IMR-90 (cell line): ENCODE measurements around the gene SRD5A1. TPM values are rescaled to one million over a fixed set of nuclear protein-coding genes. Genes with fewer than 3 reads are reported as not detected.

Experiments used
- ATAC-seq: fragments of 200-7000 bp; cut with Tn5 transposase; 2 replicates; pipeline ENCODE4 v1.9.1; 2020; ENCODE audit warnings: low read depth, mild to moderate bottlenecking, moderate library complexity
- BruUV-seq: library from RNA; stranded (reverse); fragments of 400-500 nt; replicated peaks from 2 replicates; lab custom pipeline; 2021; lab: Mats Ljungman, UMichigan
- CTCF ChIA-PET: fragments of 300-600 bp; formaldehyde crosslinking; extraction: SDS; loops from one replicate; lab custom pipeline; 2021; ENCODE audit warnings: antibody characterized with exemption; lab: Yijun Ruan, JAX
- POLR2A ChIA-PET: fragments of 300-600 bp; sonication (Branson Sonifier 250); formaldehyde crosslinking; loops from one replicate; lab custom pipeline; 2022; ENCODE audit warnings: antibody characterized with exemption; ENCODE audit not compliant: unreplicated experiment; lab: Charles Lee
- DNase-seq: peaks from one replicate; pipeline ENCODE4 v3.0.0; 2013
- H2AFZ ChIP-seq: replicated peaks from 2 replicates; pipeline ENCODE3; 2013; ENCODE audit warnings: low read length, mild to moderate bottlenecking; ENCODE audit not compliant: poor library complexity
- H2AK5ac ChIP-seq: 2 replicates; pipeline ENCODE4 v1.6.1; 2013; ENCODE audit warnings: low read depth, low read length, inconsistent platforms
- H2AK9ac ChIP-seq: replicated peaks from 2 replicates; pipeline ENCODE3; 2013; ENCODE audit warnings: mild to moderate bottlenecking, low read depth, low read length, moderate library complexity; ENCODE audit not compliant: poor library complexity
- H2BK120ac ChIP-seq: 2 replicates; pipeline ENCODE4 v1.6.1; 2013; ENCODE audit warnings: low read depth, low read length, inconsistent platforms
- H2BK15ac ChIP-seq: 3 replicates; pipeline ENCODE4 v1.6.1; 2013; ENCODE audit warnings: low read depth, low read length, inconsistent platforms
- H2BK20ac ChIP-seq: 2 replicates; pipeline ENCODE4 v1.6.1; 2013; ENCODE audit warnings: low read depth, mild to moderate bottlenecking, inconsistent platforms, low read length, moderate library complexity
- H2BK5ac ChIP-seq: 2 replicates; pipeline ENCODE4 v1.6.1; 2013; ENCODE audit warnings: mild to moderate bottlenecking, low read depth, low read length, inconsistent platforms; ENCODE audit not compliant: poor library complexity, severe bottlenecking
- H3K14ac ChIP-seq: replicated peaks from 2 replicates; pipeline ENCODE4 v1.6.1; 2013; ENCODE audit warnings: low read depth, low read length, inconsistent platforms
- H3K18ac ChIP-seq: 2 replicates; pipeline ENCODE4 v1.6.1; 2013; ENCODE audit warnings: low read depth, low read length, control low read depth
- H3K23ac ChIP-seq: 2 replicates; pipeline ENCODE4 v1.6.1; 2013; ENCODE audit warnings: low read depth, low read length, inconsistent platforms
- H3K27ac ChIP-seq: 2 replicates; pipeline ENCODE4 v1.5.1; 2013; ENCODE audit warnings: mild to moderate bottlenecking, control low read depth, low read length; ENCODE audit not compliant: insufficient read depth
- H3K27me3 ChIP-seq: 2 replicates; pipeline ENCODE4 v1.6.1; 2013; ENCODE audit warnings: low read length; ENCODE audit not compliant: control insufficient read depth, insufficient read depth
- H3K36me3 ChIP-seq: 2 replicates; pipeline ENCODE4 v1.6.1; 2013; ENCODE audit warnings: low read length, mixed read lengths; ENCODE audit not compliant: control insufficient read depth, insufficient read depth
- H3K4ac ChIP-seq: 2 replicates; pipeline ENCODE4 v1.6.1; 2013; ENCODE audit warnings: low read depth, low read length, inconsistent platforms
- H3K4me1 ChIP-seq: 2 replicates; pipeline ENCODE4 v1.6.1; 2013; ENCODE audit warnings: low read length, mixed read lengths; ENCODE audit not compliant: control insufficient read depth, insufficient read depth
- H3K4me2 ChIP-seq: 2 replicates; pipeline ENCODE4 v1.6.1; 2013; ENCODE audit warnings: low read depth, mild to moderate bottlenecking, control low read depth, low read length, moderate library complexity
- H3K4me3 ChIP-seq: 2 replicates; pipeline ENCODE4 v1.5.1; 2013; ENCODE audit warnings: low read depth, mild to moderate bottlenecking, control low read depth, low read length, moderate library complexity; ENCODE audit not compliant: insufficient read depth
- H3K56ac ChIP-seq: 2 replicates; pipeline ENCODE4 v1.6.1; 2013; ENCODE audit warnings: low read length, inconsistent platforms; ENCODE audit not compliant: insufficient read depth; ENCODE audit errors: extremely low read depth
- H3K79me1 ChIP-seq, 2 experiments: 2 replicates each; pipeline ENCODE4 v1.6.1; 2013; ENCODE audit warnings: low read length in 2 of 2, inconsistent platforms in 1 of 2, low read depth in 1 of 2
- H3K9ac ChIP-seq: 2 replicates; pipeline ENCODE4 v1.6.1; 2013; ENCODE audit warnings: low read depth, low read length, control low read depth
- H3K9me1 ChIP-seq: 2 replicates; pipeline ENCODE4 v1.6.1; 2013; ENCODE audit warnings: low read length, inconsistent platforms; ENCODE audit not compliant: insufficient read depth
- H3K9me3 ChIP-seq: 2 replicates; pipeline ENCODE4 v1.6.1; 2013; ENCODE audit warnings: low read length; ENCODE audit not compliant: control insufficient read depth, insufficient read depth
- H4K20me1 ChIP-seq: 2 replicates; pipeline ENCODE4 v1.6.1; 2013; ENCODE audit warnings: low read length, inconsistent platforms; ENCODE audit not compliant: insufficient read depth
- H4K5ac ChIP-seq: 2 replicates; pipeline ENCODE4 v1.6.1; 2013; ENCODE audit warnings: mild to moderate bottlenecking, low read depth, low read length, control low read depth
- H4K8ac ChIP-seq, 2 experiments: 2 replicates each; pipeline ENCODE4 v1.6.1; 2013; ENCODE audit warnings: low read depth in 2 of 2, low read length in 2 of 2, control low read depth in 1 of 2, inconsistent platforms in 1 of 2
- H4K91ac ChIP-seq: 2 replicates; pipeline ENCODE4 v1.6.1; 2013; ENCODE audit warnings: low read depth, low read length, inconsistent platforms; ENCODE audit not compliant: insufficient read depth
- CEBPB ChIP-seq: IDR thresholded peaks from 2 replicates; pipeline ENCODE4 v1.6.1; 2012; ENCODE audit warnings: low read depth, low read length, improper control_type of control experiment
- FOS ChIP-seq: fragments of 150-350 bp; IDR thresholded peaks from 2 replicates; pipeline ENCODE4 v1.6.1; 2016; ENCODE audit warnings: low read depth, low read length
- MAZ ChIP-seq: IDR thresholded peaks from 2 replicates; pipeline ENCODE4 v1.6.1; 2012; ENCODE audit warnings: low read depth, mild to moderate bottlenecking, low read length, improper control_type of control experiment, moderate library complexity, borderline replicate concordance
- MXI1 ChIP-seq: IDR thresholded peaks from 2 replicates; pipeline ENCODE4 v1.6.1; 2012; ENCODE audit warnings: low read depth, mild to moderate bottlenecking, low read length, moderate library complexity, borderline replicate concordance
- RAD21 ChIP-seq: IDR thresholded peaks from 2 replicates; pipeline ENCODE4 v1.6.1; 2012; ENCODE audit warnings: low read length, improper control_type of control experiment
- USF2 ChIP-seq: fragments of 150-350 bp; IDR thresholded peaks from 2 replicates; pipeline ENCODE4 v1.6.1; 2017; ENCODE audit warnings: mild to moderate bottlenecking, antibody characterized with exemption, low read length, low read depth
- WGBS, 2 experiments: methylation state at CpG; one replicate each; pipeline versions ENCODE4 v1.1.5 to v1.1.7; 2013; ENCODE audit warnings: missing lambda C conversion rate in 2 of 2; ENCODE audit not compliant: insufficient read length in 1 of 2; ENCODE audit errors: extremely low coverage in 2 of 2; 5-methylcytosine and 5-hydroxymethylcytosine counted together
- dilution Hi-C: fragments of 300-500 bp; cut with HindIII; formaldehyde crosslinking; loops from one replicate; pipeline ENCODE4 v1.14.3; 2018; ENCODE audit warnings: low sequenced_read_pairs; ENCODE audit not compliant: unreplicated experiment
- in situ Hi-C: fragments of 300-500 bp; cut with MboI; formaldehyde crosslinking; loops from 3 replicates; pipeline ENCODE4 v1.14.3; 2019; ENCODE audit warnings: low sequenced_read_pairs, inconsistent platforms, mixed read lengths
- intact Hi-C: fragments of 100-400 bp; cut with micrococcal nuclease; formaldehyde crosslinking; loops from 2 replicates; pipeline ENCODE4 v1.10.0; 2022
- polyA plus RNA-seq, 3 experiments: library from polyadenylated mRNA; depleted of rRNA; stranded (reverse); fragments of >200 nt; gene quantifications; 2 replicates each; pipeline ENCODE4 v1.2.3, GENCODE V29; 2012; ENCODE audit warnings: low replicate concordance in 1 of 3
- total RNA-seq: library from RNA; depleted of rRNA; stranded (reverse); fragments of >200 nt; gene quantifications from 2 replicates; pipeline ENCODE4 v1.2.3, GENCODE V29; 2012

The SRD5A1 gene
- total and polyA plus RNA-seq, 2 of the 4 experiments (the other 2 are of a cell fraction): 6.3 to 18.2 TPM

- Histone ChIP-seq H3K79me1 (no peaks in the 10 kb centered on the region; a peak in 1 of 4 replicates), H3K36me3 (peaks cover 24% of the 10 kb centered on the region), H4K91ac (no peak overlapping the region), H3K27me3 (no peaks in the 10 kb centered on the region), H2BK15ac (no peak overlapping the region), H3K9me3 (peaks cover 3% of the 10 kb centered on the region; the same call in 1 of the 2 replicates), H3K4me3 (no peak overlapping the region), H2AK9ac (no peak overlapping the region), H3K4ac (no peak overlapping the region), H3K56ac (no peak overlapping the region), H3K27ac (no peak overlapping the region), H2BK5ac (no peak overlapping the region), H4K8ac (no peak overlapping the region), H2AFZ (no peak overlapping the region), H3K14ac (no peak overlapping the region), H4K20me1 (no peaks in the 10 kb centered on the region), H3K9me1 (no peaks in the 10 kb centered on the region), H3K9ac (no peak overlapping the region), H2AK5ac (no peak overlapping the region), H4K5ac (no peak overlapping the region), H3K4me1 (no peaks in the 10 kb centered on the region), H3K18ac (no peak overlapping the region), H3K4me2 (no peak overlapping the region), H2BK20ac (no peak overlapping the region), H3K23ac (no peak overlapping the region), H2BK120ac (no peak overlapping the region)
- WGBS, 2 experiments: no CpG with 5 or more reads among the region's 3 CpGs
- no TSS peak for BruUV-seq
- intact Hi-C loops: no loop called here
- in situ Hi-C loops: no loop called here
- ATAC-seq (no peak), DNase-seq (no peak)
- TF ChIP-seq CEBPB: no peak
- TF ChIP-seq FOS: no peak
- TF ChIP-seq MXI1: no peak
- TF ChIP-seq USF2: no peak
- no peak for TF ChIP-seq RAD21
- TF ChIP-seq MAZ: no peak
- POLR2A ChIA-PET: no interaction called here
- dilution Hi-C loops: no loop called here
- CTCF ChIA-PET: no interaction called here
These were observed 27.4 kb downstream of the SRD5A1 start for GRCh38 chr5:6660688-6661087.
